GM06990 (cell line): ENCODE data around the gene ADAMTS17.
"Not testable (repeated sequence)": the region's sequence is repeated elsewhere in the genome, so short reads cannot be mapped to it uniquely, and the experiment has no call there.

ENCODE experiments used
- DNase-seq: peaks from one replicate; pipeline ENCODE4 v3.0.0-alpha.2; 2011; ENCODE audit not compliant: insufficient read length; ENCODE audit errors: extremely low read depth
- H3K27me3 ChIP-seq: replicated peaks from 2 replicates; pipeline ENCODE4 v1.6.0; 2011; ENCODE audit warnings: low read length; ENCODE audit not compliant: control insufficient read depth, insufficient read depth
- H3K36me3 ChIP-seq: 2 replicates; pipeline ENCODE4 v1.5.1; 2011; ENCODE audit warnings: low read length; ENCODE audit not compliant: control insufficient read depth, insufficient read depth
- H3K4me3 ChIP-seq: replicated peaks from 2 replicates; pipeline ENCODE4 v1.5.1; 2011; ENCODE audit warnings: low read depth, mild to moderate bottlenecking, control low read depth, low read length
- TF ChIP-seq, protein P1 (sequence below): IDR thresholded peaks from 2 replicates; pipeline ENCODE4 v1.5.1; 2011; ENCODE audit warnings: low read length, control low read depth, mild to moderate bottlenecking, inconsistent platforms; ENCODE audit not compliant: insufficient read depth, poor library complexity, severe bottlenecking

The ADAMTS17 gene

DNA sequence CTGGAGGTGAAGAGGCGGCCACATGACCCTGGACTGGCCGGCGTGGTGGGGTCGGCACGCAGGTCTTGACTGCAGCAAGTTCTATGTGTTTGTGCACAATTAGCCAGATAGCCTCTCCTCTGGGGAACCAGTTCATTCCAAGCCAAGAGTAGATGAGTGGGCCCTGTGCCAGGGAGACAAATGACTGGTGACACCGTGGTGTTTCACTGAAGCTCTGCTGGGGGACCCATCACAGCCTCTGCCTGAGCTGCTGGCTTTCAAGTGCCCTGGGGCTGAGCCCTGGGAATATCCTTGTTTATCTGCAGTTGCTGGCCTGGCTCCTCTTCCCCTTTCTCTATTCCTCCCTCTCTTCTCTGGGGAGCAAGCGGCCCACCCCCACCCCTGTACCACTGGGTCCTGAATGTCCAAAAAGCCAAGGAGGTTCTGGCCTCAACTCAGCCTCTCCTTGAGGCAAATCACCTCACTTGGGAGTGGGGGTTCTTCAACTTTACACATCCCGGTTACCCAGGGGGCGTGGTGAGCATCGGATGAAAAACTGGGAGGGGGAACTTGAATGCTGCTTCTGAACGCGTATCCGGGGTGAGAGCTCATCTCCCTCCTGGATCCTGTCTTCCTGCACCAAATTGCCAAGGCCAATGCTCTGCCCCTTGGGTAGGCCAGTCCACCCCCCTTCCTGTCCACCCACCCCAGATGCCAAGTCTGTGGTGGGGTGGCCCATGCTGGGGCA lies 408.9 kb downstream of the ADAMTS17 start:
- TF ChIP-seq, protein P1, sequence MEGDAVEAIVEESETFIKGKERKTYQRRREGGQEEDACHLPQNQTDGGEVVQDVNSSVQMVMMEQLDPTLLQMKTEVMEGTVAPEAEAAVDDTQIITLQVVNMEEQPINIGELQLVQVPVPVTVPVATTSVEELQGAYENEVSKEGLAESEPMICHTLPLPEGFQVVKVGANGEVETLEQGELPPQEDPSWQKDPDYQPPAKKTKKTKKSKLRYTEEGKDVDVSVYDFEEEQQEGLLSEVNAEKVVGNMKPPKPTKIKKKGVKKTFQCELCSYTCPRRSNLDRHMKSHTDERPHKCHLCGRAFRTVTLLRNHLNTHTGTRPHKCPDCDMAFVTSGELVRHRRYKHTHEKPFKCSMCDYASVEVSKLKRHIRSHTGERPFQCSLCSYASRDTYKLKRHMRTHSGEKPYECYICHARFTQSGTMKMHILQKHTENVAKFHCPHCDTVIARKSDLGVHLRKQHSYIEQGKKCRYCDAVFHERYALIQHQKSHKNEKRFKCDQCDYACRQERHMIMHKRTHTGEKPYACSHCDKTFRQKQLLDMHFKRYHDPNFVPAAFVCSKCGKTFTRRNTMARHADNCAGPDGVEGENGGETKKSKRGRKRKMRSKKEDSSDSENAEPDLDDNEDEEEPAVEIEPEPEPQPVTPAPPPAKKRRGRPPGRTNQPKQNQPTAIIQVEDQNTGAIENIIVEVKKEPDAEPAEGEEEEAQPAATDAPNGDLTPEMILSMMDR: no peak
- no peak for DNase-seq

DNA sequence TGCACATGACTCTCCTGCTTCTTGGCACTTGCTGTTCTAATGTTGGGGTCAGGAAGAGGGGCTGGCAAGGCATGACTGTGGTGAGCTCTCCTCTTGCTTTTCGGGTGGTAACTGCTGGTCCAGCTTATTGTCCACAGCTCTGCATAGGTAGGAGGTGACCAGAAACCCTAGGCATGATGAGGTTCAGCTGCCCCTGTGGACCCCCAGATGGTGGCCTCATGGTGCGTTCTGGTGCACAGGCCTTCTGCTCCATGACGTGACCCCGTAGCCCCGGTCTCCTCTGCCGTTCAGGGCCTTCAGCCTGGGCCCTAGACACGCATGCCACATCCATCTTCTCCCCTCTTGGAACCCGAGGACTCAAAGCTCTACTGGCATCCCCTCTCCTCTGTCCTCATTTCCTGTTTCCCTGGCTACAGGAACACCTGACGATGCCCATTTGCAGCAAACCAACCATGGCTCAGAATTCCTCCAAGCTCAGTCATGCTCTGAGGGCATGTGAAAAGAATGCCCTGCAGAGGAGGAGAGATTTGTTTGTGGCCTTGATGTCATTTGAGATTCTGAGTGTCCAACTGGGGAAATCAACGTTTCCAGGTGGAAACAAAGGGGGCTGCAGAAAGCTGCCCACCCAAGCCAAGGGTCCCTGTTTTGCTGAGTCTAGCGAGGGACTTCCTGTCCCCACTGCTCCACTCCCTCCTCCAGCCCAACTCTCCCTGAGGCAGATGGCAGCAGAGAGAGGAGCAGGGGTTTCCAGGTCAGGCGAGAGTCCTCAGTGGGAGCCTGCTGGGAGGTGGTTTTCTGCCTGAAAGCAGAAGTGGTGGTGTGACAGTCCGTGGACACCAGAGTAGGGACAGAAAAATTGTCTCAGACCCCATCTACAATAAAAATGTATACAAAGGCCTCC lies 409.8 kb downstream of the ADAMTS17 start:
- no peak for DNase-seq
- H3K27me3 ChIP-seq: no peaks in the 10 kb centered on the region
- no peak overlapping the region for H3K4me3 ChIP-seq
- H3K36me3 ChIP-seq: no peaks in the 10 kb centered on the region
- TF ChIP-seq, protein P1: no peak

More for the DNA sequence above, 408.9 kb downstream of the ADAMTS17 start:
- no peaks in the 10 kb centered on the region for H3K27me3 ChIP-seq
- no peaks in the 10 kb centered on the region for H3K36me3 ChIP-seq
- H3K4me3 ChIP-seq: no peak overlapping the region

DNA sequence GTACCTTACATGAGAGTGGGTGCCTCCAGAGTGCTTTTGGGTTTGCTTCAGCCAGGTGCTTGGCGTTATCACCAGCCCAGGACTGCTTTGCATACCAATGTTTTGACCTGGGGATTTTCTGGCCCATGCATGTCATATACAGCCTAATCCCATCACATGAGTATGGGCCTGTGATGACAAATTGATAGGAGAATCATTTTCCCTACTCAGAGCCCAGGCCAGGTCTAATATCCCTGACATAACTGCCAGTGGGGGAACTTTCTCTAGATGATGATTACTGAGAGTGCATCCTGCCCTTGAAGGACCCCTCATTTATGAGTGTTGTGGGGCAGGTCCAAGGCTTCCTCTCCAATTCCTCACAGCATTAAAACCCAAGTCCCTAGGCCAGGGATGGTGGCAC lies 411.1 kb downstream of the ADAMTS17 start:
- no peaks in the 10 kb centered on the region for H3K36me3 ChIP-seq
- H3K27me3 ChIP-seq: no peaks in the 10 kb centered on the region
- H3K4me3 ChIP-seq: no peak overlapping the region
- DNase-seq: no peak
- TF ChIP-seq, protein P1: no peak

DNA sequence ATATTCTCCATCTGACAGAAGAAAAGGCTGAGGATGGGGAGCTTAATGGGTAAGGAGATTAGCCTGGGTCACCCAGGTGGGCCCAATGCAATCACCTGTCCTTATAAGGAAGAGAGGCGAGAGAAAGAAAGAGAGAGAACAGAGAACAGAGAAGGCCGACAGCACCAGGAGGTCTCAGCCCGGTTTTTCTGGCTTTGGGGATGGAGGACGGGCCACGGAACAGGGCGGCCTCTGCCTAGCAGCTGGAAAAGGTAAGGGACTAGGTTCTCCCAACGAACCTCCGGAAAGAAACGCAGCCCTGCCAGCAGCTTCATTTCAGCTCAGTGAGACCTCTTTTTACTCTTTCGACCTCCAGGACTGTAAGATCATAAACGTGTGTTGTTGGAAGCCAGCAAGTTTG lies 412.5 kb downstream of the ADAMTS17 start:
- no peaks in the 10 kb centered on the region for H3K27me3 ChIP-seq
- no peak for DNase-seq
- TF ChIP-seq, protein P1: no peak
- H3K4me3 ChIP-seq: no peak overlapping the region
- no peaks in the 10 kb centered on the region for H3K36me3 ChIP-seq

DNA sequence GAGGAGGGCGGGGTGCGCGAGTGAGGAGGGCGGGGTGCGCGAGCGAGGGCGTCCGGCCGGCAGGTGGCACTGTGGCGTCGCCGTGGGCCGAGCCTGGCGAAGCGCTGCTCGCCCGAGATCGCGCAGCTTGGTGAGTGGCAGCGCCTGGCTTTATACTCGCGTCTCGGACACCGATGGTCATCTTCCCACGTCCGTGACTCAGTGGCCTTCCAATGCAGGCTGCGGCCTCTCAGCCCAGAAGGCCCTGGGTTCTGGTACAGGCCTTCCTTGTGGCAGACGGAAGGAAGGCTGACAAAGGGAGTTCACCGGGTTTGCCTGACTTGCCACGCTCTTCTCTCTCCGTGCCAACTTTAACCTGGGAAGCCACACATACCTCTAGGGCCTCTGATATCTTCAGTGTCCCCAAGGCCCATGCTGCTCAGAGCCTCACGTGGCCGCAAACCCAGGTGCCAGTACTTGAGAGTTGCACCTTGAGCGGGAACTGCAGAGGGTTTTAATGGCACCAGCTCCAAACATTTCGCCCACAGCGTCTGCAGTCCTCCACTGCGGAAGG lies 413.3 kb downstream of the ADAMTS17 start:
- peak; percentile 85 for DNase-seq
- H3K27me3 ChIP-seq: no peaks in the 10 kb centered on the region
- H3K36me3 ChIP-seq: no peaks in the 10 kb centered on the region
- H3K4me3 ChIP-seq: peak overlapping the region; percentile 52
- TF ChIP-seq, protein P1: peak; percentile 41

DNA sequence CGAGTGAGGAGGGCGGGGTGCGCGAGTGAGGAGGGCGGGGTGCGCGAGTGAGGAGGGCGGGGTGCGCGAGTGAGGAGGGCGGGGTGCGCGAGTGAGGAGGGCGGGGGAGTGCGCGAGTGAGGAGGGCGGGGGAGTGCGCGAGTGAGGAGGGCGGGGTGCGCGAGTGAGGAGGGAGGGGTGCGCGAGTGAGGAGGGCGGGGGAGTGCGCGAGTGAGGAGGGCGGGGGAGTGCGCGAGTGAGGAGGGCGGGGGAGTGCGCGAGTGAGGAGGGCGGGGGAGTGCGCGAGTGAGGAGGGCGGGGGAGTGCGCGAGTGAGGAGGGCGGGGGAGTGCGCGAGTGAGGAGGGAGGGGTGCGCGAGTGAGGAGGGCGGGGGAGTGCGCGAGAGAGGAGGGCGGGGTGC lies 415.2 kb downstream of the ADAMTS17 start:
- H3K27me3 ChIP-seq, DNase-seq, H3K4me3 ChIP-seq, H3K36me3 ChIP-seq: not testable (repeated sequence)
